Osteocyte (in vitro differentiated cells): ENCODE measurements around the gene CIT. TPM values are rescaled to one million over a fixed set of nuclear protein-coding genes. Genes with fewer than 3 reads are reported as not detected.

Source experiments
- DNase-seq: peaks from one replicate; pipeline ENCODE4 v3.0.0; 2021; ENCODE audit warnings: mixed read lengths; ENCODE audit not compliant: unreplicated experiment; ENCODE audit errors: extremely low spot score
- H3K27ac Mint-ChIP-seq: one replicate; pipeline ENCODE4 v1.8.0; 2021; ENCODE audit warnings: mild to moderate bottlenecking, mixed read lengths; ENCODE audit not compliant: unreplicated experiment
- H3K27me3 Mint-ChIP-seq: one replicate; pipeline ENCODE4 v1.8.0; 2021; ENCODE audit warnings: mixed read lengths; ENCODE audit not compliant: unreplicated experiment
- H3K36me3 Mint-ChIP-seq: one replicate; pipeline ENCODE4 v1.8.0; 2021; ENCODE audit warnings: mixed read lengths; ENCODE audit not compliant: unreplicated experiment
- H3K4me1 Mint-ChIP-seq: one replicate; pipeline ENCODE4 v1.8.0; 2021; ENCODE audit warnings: mixed read lengths; ENCODE audit not compliant: unreplicated experiment
- H3K4me3 Mint-ChIP-seq: one replicate; pipeline ENCODE4 v1.8.0; 2021; ENCODE audit warnings: mild to moderate bottlenecking, moderate library complexity, mixed read lengths; ENCODE audit not compliant: unreplicated experiment
- H3K9me3 Mint-ChIP-seq: one replicate; pipeline ENCODE4 v1.8.0; 2021; ENCODE audit warnings: mixed read lengths; ENCODE audit not compliant: unreplicated experiment
- total RNA-seq: library from RNA; stranded (reverse); gene quantifications from 2 replicates; pipeline ENCODE4 v1.2.1, GENCODE V29; 2021
- TF ChIP-seq, protein P1 (sequence below): fragments of 200-600 bp; sonication (generic); IDR thresholded peaks from 2 replicates; pipeline ENCODE4 v1.5.0; 2021; ENCODE audit warnings: antibody characterized with exemption, mild to moderate bottlenecking, moderate library complexity

Gene CIT
- total RNA-seq, 1 donor from 2014 or later = 10.2 TPM

DNA sequence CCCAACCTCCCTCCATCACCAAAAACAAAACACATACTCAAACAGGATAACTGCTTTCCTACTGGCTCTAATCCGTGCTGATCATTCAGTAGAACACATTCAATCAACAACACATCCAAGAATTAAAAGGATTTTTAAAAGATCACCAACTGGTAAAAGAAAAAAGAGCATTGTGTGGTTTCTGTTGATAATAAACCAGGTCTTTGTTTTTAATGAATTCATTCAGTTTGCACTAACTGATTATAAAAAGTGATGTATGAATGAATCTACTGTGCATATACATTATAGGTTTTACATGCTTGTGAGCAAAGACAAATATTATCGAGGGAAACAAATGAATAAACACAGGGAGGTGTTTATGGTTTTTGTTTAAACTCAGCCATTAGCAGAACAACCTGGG is 55.1 kb downstream of the CIT start:
- Mint-ChIP-seq H3K36me3 (peaks cover 3% of the 10 kb centered on the region), H3K9me3 (no peaks in the 10 kb centered on the region), H3K4me3 (no peak overlapping the region), H3K27ac (no peak overlapping the region), H3K4me1 (no peaks in the 10 kb centered on the region), H3K27me3 (no peaks in the 10 kb centered on the region)
- TF ChIP-seq, protein P1, sequence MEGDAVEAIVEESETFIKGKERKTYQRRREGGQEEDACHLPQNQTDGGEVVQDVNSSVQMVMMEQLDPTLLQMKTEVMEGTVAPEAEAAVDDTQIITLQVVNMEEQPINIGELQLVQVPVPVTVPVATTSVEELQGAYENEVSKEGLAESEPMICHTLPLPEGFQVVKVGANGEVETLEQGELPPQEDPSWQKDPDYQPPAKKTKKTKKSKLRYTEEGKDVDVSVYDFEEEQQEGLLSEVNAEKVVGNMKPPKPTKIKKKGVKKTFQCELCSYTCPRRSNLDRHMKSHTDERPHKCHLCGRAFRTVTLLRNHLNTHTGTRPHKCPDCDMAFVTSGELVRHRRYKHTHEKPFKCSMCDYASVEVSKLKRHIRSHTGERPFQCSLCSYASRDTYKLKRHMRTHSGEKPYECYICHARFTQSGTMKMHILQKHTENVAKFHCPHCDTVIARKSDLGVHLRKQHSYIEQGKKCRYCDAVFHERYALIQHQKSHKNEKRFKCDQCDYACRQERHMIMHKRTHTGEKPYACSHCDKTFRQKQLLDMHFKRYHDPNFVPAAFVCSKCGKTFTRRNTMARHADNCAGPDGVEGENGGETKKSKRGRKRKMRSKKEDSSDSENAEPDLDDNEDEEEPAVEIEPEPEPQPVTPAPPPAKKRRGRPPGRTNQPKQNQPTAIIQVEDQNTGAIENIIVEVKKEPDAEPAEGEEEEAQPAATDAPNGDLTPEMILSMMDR = no peak
- no peak for DNase-seq

DNA sequence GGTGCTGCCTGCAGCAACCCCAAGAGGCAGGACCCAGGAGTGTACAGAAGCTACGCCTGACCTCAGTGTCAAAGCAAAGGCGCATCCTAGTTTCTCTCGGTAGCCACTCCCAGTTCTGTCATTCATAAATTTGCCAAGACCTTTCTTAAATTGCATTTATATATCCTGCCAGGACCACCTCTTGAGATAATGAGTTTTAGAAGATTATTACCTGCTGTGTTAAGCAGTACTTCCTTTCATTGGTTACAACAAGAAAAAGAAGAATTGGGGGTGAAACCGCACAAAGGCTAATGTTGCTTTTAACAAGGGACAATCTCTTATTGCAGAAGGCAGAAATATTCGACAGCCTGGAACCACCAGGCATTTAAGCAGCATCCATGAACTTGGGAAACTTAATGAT is 57.8 kb downstream of the CIT start:
- TF ChIP-seq, protein P1 = no peak
- Mint-ChIP-seq H3K9me3 (no peaks in the 10 kb centered on the region), H3K27me3 (no peaks in the 10 kb centered on the region), H3K4me1 (no peaks in the 10 kb centered on the region), H3K36me3 (no peaks in the 10 kb centered on the region), H3K4me3 (no peak overlapping the region), H3K27ac (no peak overlapping the region)
- no peak for DNase-seq

DNA sequence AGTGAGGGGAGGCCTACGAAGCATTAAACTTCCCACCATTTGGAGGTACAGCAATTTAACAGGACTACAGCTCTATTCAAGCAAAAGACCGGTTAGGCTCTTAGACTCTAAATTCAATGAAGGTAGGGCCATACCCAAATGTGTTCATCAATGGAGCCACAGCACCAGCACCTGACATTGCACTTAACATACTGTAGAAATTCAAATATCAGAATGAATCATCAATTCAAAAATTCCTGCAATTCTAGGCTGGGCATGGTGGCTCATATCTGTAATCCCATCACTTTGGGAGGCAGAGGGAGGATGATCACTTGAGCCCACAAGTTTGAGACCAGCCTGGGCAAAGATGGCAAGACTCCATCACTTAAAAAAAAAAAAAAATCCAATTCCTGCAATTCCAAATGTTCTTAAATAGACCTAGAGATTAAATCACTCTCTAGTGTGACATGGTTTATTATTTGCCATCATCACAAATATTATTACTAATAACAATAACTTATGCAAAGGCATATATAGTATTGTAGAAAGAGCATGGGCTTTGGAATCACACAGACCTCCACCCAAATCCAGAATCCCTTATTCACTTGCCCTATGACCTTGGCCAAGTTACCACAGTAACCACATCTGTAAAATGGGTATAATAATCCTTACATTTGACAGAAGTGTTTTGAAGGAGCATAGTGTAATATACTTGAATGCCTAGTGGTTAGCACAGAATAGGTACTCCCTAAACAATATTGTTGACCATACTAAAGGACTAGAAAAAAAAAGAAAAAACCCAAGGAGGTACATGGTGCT is 59.4 kb downstream of the CIT start:
- H3K27me3 Mint-ChIP-seq = no peaks in the 10 kb centered on the region
- no peak overlapping the region for H3K4me3 Mint-ChIP-seq
- DNase-seq = no peak
- H3K4me1 Mint-ChIP-seq = no peaks in the 10 kb centered on the region
- no peak overlapping the region for H3K27ac Mint-ChIP-seq
- H3K36me3 Mint-ChIP-seq = no peaks in the 10 kb centered on the region
- TF ChIP-seq, protein P1 = no peak
- H3K9me3 Mint-ChIP-seq = no peaks in the 10 kb centered on the region

DNA sequence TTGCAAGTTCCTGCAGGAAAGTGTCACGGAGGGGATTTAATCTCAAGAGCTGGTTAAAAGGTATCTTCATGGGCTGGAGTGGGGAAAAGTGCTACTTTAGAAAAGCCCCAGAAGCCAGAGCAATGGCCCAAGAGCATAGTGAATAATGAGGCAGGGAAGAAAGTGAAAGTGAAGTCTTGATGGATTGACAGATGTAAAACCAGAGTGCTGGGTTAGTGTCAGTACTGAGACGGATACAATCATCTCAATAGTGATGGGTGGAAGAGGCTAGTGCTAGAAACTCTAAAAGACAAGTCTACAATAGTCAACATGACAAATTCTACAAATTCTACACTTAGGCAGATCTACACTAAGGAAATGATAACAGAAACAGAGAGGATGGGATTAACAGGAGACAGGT is 68.1 kb downstream of the CIT start:
- H3K36me3 Mint-ChIP-seq = peaks cover 4% of the 10 kb centered on the region
- peak overlapping the region; percentile 17 for H3K27ac Mint-ChIP-seq
- peak overlapping the region; percentile 34 for H3K4me3 Mint-ChIP-seq
- DNase-seq = no peak
- H3K4me1 Mint-ChIP-seq = peaks cover 17% of the 10 kb centered on the region
- TF ChIP-seq, protein P1 = no peak
- H3K9me3 Mint-ChIP-seq = peaks cover 7% of the 10 kb centered on the region
- H3K27me3 Mint-ChIP-seq = no peaks in the 10 kb centered on the region

DNA sequence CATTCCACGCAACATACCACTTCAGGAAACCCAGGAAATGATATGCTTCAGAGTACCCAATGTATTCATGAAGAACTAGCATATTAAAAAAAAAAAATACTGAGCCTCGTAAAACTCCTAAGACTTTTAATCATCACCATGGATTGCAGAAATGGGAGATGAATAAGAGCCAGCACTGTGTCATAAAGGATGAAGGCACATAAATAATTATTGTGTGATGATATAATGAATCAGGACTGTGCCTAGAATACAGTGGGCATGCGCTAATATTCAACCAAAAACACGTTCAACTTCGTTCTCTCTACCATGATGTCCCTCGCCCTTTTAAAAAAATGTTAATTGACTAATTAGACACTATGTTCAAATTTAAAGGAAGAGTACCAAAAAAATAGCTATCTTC is 68.7 kb downstream of the CIT start:
- TF ChIP-seq, protein P1 = no peak
- peaks cover 22% of the 10 kb centered on the region for H3K4me1 Mint-ChIP-seq
- peaks cover 7% of the 10 kb centered on the region for H3K9me3 Mint-ChIP-seq
- no peaks in the 10 kb centered on the region for H3K27me3 Mint-ChIP-seq
- peaks cover 4% of the 10 kb centered on the region for H3K36me3 Mint-ChIP-seq
- H3K27ac Mint-ChIP-seq = peak overlapping the region; percentile 17
- peak overlapping the region; percentile 34 for H3K4me3 Mint-ChIP-seq
- no peak for DNase-seq
